ENCODE measurements around the gene STXBP6. TPM values are rescaled to one million over a fixed set of nuclear protein-coding genes. Genes with fewer than 3 reads are reported as not detected.

Gene STXBP6
- total and polyA plus RNA-seq, 2 of the 13 experiments (the other 11 are each of a cell fraction or from before 2014, with no cell fraction given): 35.3 to 42.8 TPM

DNA sequence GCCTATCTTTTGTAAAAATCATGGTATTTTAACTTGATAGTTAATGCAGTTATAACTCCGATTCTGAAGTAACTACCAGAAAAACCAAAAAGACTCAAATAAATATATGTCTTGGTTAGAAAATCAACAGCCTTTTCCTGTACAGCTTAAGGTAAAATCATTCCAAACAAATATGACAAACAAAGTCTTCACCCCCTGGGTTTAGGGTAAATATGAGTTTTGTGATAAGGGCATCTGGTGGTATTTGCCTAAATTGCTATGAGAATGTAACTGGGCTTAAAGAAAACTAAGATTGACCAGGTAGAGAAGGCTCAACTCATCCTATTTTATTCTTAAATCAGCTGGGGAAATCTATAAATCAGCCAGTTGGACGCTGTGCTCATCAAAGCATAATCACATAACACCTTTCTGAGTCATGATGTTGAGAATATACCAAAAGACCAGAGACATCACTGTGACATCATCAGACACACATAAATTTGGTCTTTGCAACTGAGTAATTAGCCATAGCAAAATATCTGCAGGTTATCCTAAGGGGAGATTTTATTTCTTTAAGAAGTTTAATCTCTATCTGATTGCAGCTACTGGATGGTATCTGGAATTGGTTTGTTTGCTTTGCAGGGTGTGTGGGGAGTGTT is 133.9 kb downstream of the STXBP6 start (continued):
- TF ChIP-seq, protein P1, sequence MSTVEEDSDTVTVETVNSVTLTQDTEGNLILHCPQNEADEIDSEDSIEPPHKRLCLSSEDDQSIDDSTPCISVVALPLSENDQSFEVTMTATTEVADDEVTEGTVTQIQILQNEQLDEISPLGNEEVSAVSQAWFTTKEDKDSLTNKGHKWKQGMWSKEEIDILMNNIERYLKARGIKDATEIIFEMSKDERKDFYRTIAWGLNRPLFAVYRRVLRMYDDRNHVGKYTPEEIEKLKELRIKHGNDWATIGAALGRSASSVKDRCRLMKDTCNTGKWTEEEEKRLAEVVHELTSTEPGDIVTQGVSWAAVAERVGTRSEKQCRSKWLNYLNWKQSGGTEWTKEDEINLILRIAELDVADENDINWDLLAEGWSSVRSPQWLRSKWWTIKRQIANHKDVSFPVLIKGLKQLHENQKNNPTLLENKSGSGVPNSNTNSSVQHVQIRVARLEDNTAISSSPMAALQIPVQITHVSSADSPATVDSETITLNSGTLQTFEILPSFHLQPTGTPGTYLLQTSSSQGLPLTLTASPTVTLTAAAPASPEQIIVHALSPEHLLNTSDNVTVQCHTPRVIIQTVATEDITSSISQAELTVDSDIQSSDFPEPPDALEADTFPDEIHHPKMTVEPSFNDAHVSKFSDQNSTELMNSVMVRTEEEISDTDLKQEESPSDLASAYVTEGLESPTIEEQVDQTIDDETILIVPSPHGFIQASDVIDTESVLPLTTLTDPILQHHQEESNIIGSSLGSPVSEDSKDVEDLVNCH (CRISPR knock-in tag; IDR thresholded peaks at IDR 0.05): no peak
- TF ChIP-seq ZNF3 (CRISPR knock-in tag; IDR thresholded peaks at IDR 0.05) (no peak), ZBTB34 (CRISPR knock-in tag; IDR thresholded peaks at IDR 0.05) (0 out of 2 replicates have a peak, but pooled peaks have one; percentile 53), ATF7 (IDR thresholded peaks at IDR 0.05) (peak; percentile 37; the same call in 1 of the 2 replicates), ATF7 (CRISPR knock-in tag; IDR thresholded peaks at IDR 0.05) (no peak), NFKB2 (CRISPR knock-in tag; IDR thresholded peaks at IDR 0.05; ENCODE audit: borderline replicate concordance) (no peak), FOXA1 (IDR thresholded peaks at IDR 0.05) (no peak), FOXA1 (CRISPR knock-in tag; IDR thresholded peaks at IDR 0.05) (peak; percentile 58; the same call in 1 of the 2 replicates), PPARG (CRISPR knock-in tag; conservative IDR thresholded peaks at IDR 0.05) (0 out of 2 replicates have a peak, but pooled peaks have one; percentile 31), CREM (IDR thresholded peaks at IDR 0.05) (0 out of 2 replicates have a peak, but pooled peaks have one; percentile 37), CREM (CRISPR knock-in tag; IDR thresholded peaks at IDR 0.05) (no peak), PATZ1 (CRISPR knock-in tag; IDR thresholded peaks at IDR 0.05) (no peak), HOXD1 (CRISPR knock-in tag; IDR thresholded peaks at IDR 0.05) (no peak)
- TF ChIP-seq, protein P2, sequence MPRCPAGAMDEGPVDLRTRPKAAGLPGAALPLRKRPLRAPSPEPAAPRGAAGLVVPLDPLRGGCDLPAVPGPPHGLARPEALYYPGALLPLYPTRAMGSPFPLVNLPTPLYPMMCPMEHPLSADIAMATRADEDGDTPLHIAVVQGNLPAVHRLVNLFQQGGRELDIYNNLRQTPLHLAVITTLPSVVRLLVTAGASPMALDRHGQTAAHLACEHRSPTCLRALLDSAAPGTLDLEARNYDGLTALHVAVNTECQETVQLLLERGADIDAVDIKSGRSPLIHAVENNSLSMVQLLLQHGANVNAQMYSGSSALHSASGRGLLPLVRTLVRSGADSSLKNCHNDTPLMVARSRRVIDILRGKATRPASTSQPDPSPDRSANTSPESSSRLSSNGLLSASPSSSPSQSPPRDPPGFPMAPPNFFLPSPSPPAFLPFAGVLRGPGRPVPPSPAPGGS (CRISPR knock-in tag; IDR thresholded peaks at IDR 0.05): no peak
- TF ChIP-seq, protein P3, sequence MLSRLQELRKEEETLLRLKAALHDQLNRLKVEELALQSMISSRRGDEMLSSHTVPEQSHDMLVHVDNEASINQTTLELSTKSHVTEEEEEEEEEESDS (CRISPR knock-in tag; IDR thresholded peaks at IDR 0.05; ENCODE audit: borderline replicate concordance): no peak
- TF ChIP-seq, protein P4, sequence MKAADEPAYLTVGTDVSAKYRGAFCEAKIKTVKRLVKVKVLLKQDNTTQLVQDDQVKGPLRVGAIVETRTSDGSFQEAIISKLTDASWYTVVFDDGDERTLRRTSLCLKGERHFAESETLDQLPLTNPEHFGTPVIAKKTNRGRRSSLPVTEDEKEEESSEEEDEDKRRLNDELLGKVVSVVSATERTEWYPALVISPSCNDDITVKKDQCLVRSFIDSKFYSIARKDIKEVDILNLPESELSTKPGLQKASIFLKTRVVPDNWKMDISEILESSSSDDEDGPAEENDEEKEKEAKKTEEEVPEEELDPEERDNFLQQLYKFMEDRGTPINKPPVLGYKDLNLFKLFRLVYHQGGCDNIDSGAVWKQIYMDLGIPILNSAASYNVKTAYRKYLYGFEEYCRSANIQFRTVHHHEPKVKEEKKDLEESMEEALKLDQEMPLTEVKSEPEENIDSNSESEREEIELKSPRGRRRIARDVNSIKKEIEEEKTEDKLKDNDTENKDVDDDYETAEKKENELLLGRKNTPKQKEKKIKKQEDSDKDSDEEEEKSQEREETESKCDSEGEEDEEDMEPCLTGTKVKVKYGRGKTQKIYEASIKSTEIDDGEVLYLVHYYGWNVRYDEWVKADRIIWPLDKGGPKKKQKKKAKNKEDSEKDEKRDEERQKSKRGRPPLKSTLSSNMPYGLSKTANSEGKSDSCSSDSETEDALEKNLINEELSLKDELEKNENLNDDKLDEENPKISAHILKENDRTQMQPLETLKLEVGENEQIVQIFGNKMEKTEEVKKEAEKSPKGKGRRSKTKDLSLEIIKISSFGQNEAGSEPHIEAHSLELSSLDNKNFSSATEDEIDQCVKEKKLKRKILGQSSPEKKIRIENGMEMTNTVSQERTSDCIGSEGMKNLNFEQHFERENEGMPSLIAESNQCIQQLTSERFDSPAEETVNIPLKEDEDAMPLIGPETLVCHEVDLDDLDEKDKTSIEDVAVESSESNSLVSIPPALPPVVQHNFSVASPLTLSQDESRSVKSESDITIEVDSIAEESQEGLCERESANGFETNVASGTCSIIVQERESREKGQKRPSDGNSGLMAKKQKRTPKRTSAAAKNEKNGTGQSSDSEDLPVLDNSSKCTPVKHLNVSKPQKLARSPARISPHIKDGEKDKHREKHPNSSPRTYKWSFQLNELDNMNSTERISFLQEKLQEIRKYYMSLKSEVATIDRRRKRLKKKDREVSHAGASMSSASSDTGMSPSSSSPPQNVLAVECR (CRISPR knock-in tag; IDR thresholded peaks at IDR 0.05; ENCODE audit: borderline replicate concordance): no peak

Data from HepG2 (cell line).